Naive B cell (primary cell): ENCODE measurements around the gene KHDRBS2. TPM values are rescaled to one million over a fixed set of nuclear protein-coding genes. Genes with fewer than 3 reads are reported as not detected.

Experiments
- ATAC-seq, 2 donors: fragments of 150-1000 bp; cut with Tn5 transposase; 2 replicates each; pipeline ENCODE4 v1.10.0; 2021; ENCODE audit warnings: low read depth in 2 of 2, mild to moderate bottlenecking in 2 of 2, moderate library complexity in 2 of 2
- DNase-seq: peaks from one replicate; pipeline ENCODE4 v3.0.0; 2022
- H3K27ac Mint-ChIP-seq, 6 donors: one replicate each; pipeline ENCODE4 v1.8.0; 2020 to 2022; ENCODE audit warnings: mild to moderate bottlenecking in 6 of 6, mixed read lengths in 6 of 6, moderate library complexity in 5 of 6, inconsistent platforms in 2 of 6
- H3K27me3 Mint-ChIP-seq, 3 donors: one replicate each; pipeline ENCODE4 v1.8.0; 2021 to 2022; ENCODE audit warnings: mixed read lengths in 3 of 3, mild to moderate bottlenecking in 1 of 3
- H3K36me3 Mint-ChIP-seq, 2 donors: one replicate each; pipeline ENCODE4 v1.8.0; 2020 to 2022; ENCODE audit warnings: mixed read lengths in 2 of 2, inconsistent platforms in 1 of 2, mild to moderate bottlenecking in 1 of 2
- H3K4me1 Mint-ChIP-seq, 3 donors: one replicate each; pipeline ENCODE4 v1.8.0; 2020 to 2022; ENCODE audit warnings: mixed read lengths in 3 of 3, inconsistent platforms in 1 of 3, mild to moderate bottlenecking in 1 of 3, moderate library complexity in 1 of 3
- H3K4me3 Mint-ChIP-seq, 8 donors: one replicate each; pipeline ENCODE4 v1.8.0; 2020 to 2022; ENCODE audit warnings: mild to moderate bottlenecking in 8 of 8, mixed read lengths in 8 of 8, moderate library complexity in 8 of 8, inconsistent platforms in 2 of 8
- H3K9me3 Mint-ChIP-seq, 7 donors: one replicate each; pipeline ENCODE4 v1.8.0; 2020 to 2022; ENCODE audit warnings: mixed read lengths in 7 of 7, mild to moderate bottlenecking in 5 of 7, inconsistent platforms in 2 of 7, moderate library complexity in 1 of 7
- polyA plus RNA-seq, 6 donors: library from polyadenylated mRNA; unstranded; fragments of 300-500 nt; fragmentation: Illumina TruSeq; gene quantifications; one replicate each; pipeline ENCODE4 v1.2.3, GENCODE V29; 2021; ENCODE audit warnings: low read depth in 6 of 6

Gene KHDRBS2
- polyA plus RNA-seq, 6 donors from 2014 or later = 7.5 to 16.0 (median 12.7) TPM

DNA sequence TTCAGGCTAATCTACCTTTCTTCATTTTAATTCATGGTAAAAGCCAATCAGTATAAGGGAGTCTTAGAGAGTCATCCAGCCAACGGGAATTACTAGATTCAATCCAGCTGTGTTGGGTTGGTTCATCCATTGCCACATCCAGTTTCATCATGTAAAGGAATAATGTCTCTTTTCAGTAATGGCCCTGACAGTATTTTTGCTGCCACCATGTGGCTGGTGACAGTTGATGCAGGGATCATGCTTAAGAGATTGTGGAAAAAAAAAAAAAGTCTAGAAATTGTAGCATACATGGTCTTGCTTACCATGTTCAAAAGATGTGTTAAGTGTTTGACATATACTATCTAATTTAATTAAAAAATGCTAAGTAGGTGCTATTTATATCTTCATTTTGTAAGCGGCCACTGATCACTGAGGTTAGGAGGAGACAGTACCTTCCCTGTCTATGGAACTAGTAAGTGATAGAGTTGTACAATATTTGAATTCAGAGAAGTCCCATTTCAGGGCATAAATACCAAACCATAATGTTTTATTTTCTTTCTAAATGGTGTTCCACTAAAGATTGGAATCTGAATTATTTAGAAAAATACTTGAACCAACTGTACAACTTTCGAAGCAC lies 135.9 kb downstream of the KHDRBS2 start:
- no peak overlapping the region for H3K4me3 Mint-ChIP-seq
- H3K4me1 Mint-ChIP-seq = peaks cover 0 to 9% (median 2%) of the 10 kb centered on the region in 3 donors
- peaks cover 0 to 5% of the 10 kb centered on the region in 2 donors for H3K36me3 Mint-ChIP-seq
- peak; percentile 36 for DNase-seq
- H3K27ac Mint-ChIP-seq = peak overlapping the region in 1 of 6 donors; percentile 8
- ATAC-seq = peak; percentile 57 to 62
- no peaks in the 10 kb centered on the region for H3K9me3 Mint-ChIP-seq
- no peaks in the 10 kb centered on the region for H3K27me3 Mint-ChIP-seq

DNA sequence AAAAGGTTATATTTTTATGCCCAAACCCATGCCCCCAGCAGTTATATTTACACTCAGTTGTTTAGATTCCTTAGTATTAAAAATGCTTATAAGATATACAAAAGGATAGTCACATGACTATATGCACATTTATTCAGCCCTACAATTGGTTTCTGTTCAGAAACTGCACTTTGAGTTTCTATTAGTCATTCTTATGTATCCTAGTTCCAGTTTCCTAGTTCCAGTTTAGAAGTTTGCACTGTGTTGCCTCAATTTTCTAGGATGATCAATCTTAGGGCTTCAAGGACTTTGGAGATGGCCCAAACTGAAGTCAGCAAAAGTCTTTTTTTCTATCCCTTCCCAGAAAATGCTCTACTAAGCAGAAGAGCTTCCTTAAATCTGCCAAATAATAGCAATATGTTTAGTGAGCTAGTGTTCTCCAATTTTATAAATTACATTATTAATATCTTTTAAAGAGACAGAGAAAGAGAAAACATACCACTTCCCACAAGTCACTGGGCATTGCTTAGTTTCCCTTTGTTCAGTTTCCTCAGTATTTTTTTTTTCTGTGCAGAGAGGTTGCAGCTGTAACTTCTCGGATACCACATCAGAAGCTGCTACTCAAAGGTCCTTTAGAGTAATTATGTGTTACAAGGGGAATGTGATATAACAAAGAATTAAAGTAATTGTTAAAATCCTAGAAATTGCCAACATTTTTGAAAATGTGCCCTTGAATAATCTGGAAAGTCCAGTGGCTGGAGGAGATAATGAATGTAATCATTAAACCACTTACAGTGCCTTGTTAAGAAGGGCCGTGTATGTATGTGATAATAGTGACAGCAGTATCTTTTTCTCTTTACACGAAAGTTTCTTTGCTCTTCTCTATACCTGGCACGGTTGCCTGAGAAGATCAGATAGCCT lies 138.8 kb downstream of the KHDRBS2 start:
- peaks cover 0 to 5% of the 10 kb centered on the region in 2 donors for H3K36me3 Mint-ChIP-seq
- H3K27ac Mint-ChIP-seq = peak overlapping the region in 1 of 6 donors; percentile 10
- DNase-seq = no peak
- peaks cover 0 to 7% (median 2%) of the 10 kb centered on the region in 3 donors for H3K4me1 Mint-ChIP-seq
- no peak for ATAC-seq
- no peaks in the 10 kb centered on the region for H3K27me3 Mint-ChIP-seq
- H3K9me3 Mint-ChIP-seq = no peaks in the 10 kb centered on the region
- H3K4me3 Mint-ChIP-seq = no peak overlapping the region

DNA sequence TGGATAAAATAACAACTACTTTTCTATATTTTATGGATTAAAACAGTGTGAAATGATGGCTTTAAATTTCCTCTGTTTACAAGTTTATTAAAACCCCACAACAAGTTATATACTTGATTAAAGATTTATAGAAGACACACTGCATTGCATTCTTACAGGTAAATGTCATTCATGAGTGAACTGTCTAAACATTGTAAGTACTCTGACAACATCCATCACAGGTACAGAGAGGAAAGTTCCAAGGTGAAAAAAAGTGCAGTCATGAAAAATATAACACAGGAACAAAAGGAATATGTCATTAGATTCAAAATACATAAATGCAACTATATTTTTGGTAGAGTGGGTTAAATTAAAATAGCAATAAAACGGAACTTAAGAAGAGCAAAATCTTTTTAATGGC lies 156.9 kb downstream of the KHDRBS2 start:
- DNase-seq = no peak
- H3K9me3 Mint-ChIP-seq = peaks cover 4 to 10% (median 5%) of the 10 kb centered on the region in 7 donors

DNA sequence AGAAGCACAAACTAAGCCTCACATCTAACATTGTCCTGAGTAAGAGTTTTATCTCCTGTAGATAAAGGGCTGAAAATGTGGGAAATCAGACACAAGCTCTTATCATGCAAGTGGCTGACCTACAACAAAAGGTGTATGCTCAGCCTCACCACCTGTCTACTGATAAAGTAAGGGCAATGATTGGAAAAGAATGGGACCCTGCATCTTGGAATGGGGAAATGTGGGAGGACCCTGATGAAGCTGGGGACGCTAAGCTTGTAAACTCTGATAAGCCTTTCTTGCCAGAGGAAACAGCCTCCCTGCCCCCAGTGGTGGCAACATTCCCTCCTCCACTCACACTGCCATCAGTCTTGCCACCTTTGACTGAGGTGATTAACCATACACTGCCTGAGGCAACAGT lies 166.6 kb downstream of the KHDRBS2 start:
- no peaks in the 10 kb centered on the region for H3K27me3 Mint-ChIP-seq
- H3K9me3 Mint-ChIP-seq = peaks cover 0 to 15% (median 8%) of the 10 kb centered on the region in 7 donors
- peak overlapping the region in 1 of 8 donors; percentile 3 for H3K4me3 Mint-ChIP-seq
- peaks cover 7 to 29% of the 10 kb centered on the region in 2 donors for H3K36me3 Mint-ChIP-seq
- no peak overlapping the region for H3K27ac Mint-ChIP-seq
- H3K4me1 Mint-ChIP-seq = peaks cover 0 to 3% (median 0%) of the 10 kb centered on the region in 3 donors
- DNase-seq (no peak), ATAC-seq (no peak)

More for the DNA sequence above, 156.9 kb downstream of the KHDRBS2 start:
- ATAC-seq = no peak
- Mint-ChIP-seq H3K27me3 (no peaks in the 10 kb centered on the region), H3K4me3 (no peak overlapping the region), H3K27ac (peak overlapping the region in 1 of 6 donors; percentile 58), H3K4me1 (peaks cover 3 to 21% (median 5%) of the 10 kb centered on the region in 3 donors), H3K36me3 (peaks cover 17 to 28% of the 10 kb centered on the region in 2 donors)

DNA sequence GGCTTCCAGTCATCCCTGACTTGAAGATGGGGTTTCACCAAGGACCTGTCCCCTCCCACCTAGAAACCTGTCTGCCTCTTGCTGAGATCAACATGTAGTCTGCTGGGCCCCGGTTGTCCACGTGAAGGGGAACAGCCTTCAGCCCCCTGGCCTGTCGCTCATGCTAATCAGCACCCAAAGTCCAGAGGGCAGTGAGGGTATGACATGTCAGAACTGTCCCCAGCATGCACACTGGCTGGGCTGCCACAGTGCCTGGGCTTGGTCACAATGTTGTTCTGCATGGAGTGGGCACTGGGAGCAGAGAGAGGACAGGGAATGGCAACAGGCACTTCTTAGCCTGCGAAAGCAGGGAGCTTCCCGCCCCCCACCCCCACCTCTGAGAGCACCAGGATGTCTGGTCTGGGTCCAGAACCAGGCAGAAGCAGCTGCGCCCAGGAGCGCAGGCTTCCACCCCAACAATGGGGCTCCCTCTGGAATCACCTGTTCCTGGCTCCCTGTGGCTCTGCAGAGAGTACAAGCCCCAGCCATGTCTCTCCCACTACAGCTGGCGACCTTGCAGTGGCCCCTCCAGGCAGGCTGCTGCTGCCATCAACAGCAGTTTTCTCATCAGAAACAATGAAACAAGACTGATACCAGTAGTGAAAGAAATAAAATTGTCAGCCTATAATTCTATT lies 182.7 kb downstream of the KHDRBS2 start:
- Mint-ChIP-seq H3K9me3 (peaks cover 3 to 33% (median 13%) of the 10 kb centered on the region in 7 donors), H3K27me3 (no peaks in the 10 kb centered on the region), H3K4me1 (peaks cover under 1 to 12% (median 4%) of the 10 kb centered on the region in 3 donors), H3K4me3 (no peak overlapping the region), H3K27ac (no peak overlapping the region), H3K36me3 (peaks cover 7 to 12% of the 10 kb centered on the region in 2 donors)
- ATAC-seq (no peak), DNase-seq (no peak)

DNA sequence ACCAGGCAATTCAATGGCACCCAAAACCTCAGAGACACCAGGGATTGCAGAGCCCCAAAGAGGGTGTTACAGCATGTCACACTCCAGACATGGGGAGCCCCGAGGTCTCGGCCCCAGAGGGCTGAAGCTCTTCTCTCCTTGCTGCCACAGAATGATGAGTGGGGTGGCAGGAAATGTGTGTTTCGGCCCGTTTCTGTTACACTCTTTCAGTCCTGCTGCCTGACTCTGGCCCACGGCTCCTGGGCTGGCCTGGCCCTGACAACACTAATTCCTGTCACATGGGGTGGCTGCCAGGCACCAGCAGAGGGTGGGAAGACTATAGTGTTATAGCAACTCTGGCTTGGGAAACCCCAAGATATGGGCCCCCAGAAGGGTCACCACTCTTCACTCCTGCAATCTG lies 183.6 kb downstream of the KHDRBS2 start:
- Mint-ChIP-seq H3K9me3 (peaks cover 5 to 34% (median 22%) of the 10 kb centered on the region in 7 donors), H3K27ac (peak overlapping the region in 1 of 6 donors; percentile 19), H3K4me1 (peaks cover 10 to 19% (median 11%) of the 10 kb centered on the region in 3 donors), H3K27me3 (no peaks in the 10 kb centered on the region), H3K36me3 (peaks cover 12 to 22% of the 10 kb centered on the region in 2 donors), H3K4me3 (peak overlapping the region in 1 of 8 donors; percentile 42)
- no peak for DNase-seq
- ATAC-seq = no peak

DNA sequence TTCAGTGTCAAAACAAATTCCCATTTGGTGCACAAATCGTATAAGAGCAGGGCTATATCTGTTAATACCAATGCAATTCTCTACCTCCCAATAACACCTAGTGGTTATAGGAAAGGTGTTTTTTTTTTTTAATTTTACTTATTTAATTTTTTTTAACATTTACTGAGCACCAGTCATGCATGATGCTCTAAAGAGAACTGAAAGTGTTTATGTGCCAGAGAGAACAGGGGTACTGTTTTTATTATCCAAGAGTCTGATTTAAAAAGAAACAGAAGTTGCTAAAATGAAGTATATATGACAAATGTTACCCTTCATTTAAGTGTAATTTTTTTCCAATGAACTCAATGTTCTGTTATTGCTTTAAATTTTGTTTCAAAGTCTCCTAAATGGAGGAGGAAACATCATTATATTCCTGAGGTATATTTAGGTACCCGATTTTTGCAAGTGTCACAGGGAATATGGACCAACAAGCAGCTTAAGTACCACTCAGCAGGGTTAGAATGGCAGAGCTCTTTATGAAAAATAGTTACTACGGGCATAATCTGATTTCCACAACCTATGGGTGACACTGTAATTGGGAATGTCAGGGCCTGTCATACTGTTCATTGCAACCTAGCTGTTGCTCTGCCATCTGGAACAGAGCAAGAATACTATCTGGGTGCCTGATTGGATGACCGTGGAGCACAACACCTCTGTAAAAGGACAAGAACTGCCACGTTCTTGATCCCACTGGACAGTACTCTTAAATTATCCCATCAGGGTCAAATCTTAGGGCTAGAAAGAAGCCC lies 195.4 kb downstream of the KHDRBS2 start:
- H3K27ac Mint-ChIP-seq = peak overlapping the region; percentile 39 to 96 (median 88)
- peak overlapping the region; percentile 21 to 89 (median 70) for H3K4me3 Mint-ChIP-seq
- peak; percentile 43 for DNase-seq
- H3K36me3 Mint-ChIP-seq = peaks cover 11 to 28% of the 10 kb centered on the region in 2 donors
- ATAC-seq = peak; percentile 97 to 98
- peaks cover 0 to 13% (median 4%) of the 10 kb centered on the region in 7 donors for H3K9me3 Mint-ChIP-seq
- no peaks in the 10 kb centered on the region for H3K27me3 Mint-ChIP-seq
- peaks cover 35 to 68% (median 49%) of the 10 kb centered on the region in 3 donors for H3K4me1 Mint-ChIP-seq

DNA sequence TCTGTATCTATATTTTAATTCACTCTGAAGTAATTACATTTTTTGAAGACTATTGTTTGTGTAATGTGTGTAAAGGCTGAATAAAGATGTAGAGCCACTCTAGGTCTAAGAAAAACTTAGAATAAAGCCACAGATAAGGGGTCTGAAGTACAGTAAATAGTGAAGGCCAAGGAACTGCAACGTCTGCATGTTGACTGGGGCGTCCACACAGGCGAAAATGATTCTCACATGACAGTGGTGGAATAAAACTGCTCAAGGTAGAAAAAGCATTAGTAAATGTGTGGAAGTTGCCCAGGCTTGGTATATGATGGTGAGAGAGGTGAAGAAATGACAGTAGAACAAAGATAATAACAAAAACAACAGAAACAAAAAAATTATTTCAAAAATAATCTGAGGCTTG lies 196.2 kb downstream of the KHDRBS2 start:
- DNase-seq = no peak
- H3K4me3 Mint-ChIP-seq = peak overlapping the region in 6 of 8 donors; percentile 4 to 72 (median 53)
- H3K27ac Mint-ChIP-seq = peak overlapping the region in 5 of 6 donors; percentile 67 to 93 (median 75)
- H3K4me1 Mint-ChIP-seq = peaks cover 40 to 68% (median 56%) of the 10 kb centered on the region in 3 donors
- peaks cover 0 to 11% (median 3%) of the 10 kb centered on the region in 7 donors for H3K9me3 Mint-ChIP-seq
- peaks cover 17 to 28% of the 10 kb centered on the region in 2 donors for H3K36me3 Mint-ChIP-seq
- no peaks in the 10 kb centered on the region for H3K27me3 Mint-ChIP-seq
- ATAC-seq = no peak

DNA sequence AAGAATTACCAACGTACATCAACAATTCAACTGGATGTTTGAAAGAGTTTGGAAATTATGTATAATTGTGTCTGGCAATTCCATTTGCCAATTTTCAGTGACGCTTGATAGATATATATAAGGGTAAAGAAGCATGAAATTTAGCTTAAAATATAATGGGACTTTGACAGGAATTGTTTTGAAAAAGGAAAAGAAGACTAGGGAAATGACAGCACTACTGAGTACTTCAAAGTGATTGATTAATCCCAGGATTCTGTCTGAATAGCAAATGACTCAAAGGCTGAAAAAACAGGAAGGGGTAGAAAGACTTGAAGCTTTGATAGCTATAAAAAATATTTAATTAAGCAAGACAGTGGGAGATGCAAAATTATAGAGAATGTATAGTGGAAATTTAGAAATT lies 200.0 kb downstream of the KHDRBS2 start:
- peaks cover 28 to 29% of the 10 kb centered on the region in 2 donors for H3K36me3 Mint-ChIP-seq
- H3K27ac Mint-ChIP-seq = no peak overlapping the region
- peaks cover 33 to 51% (median 47%) of the 10 kb centered on the region in 3 donors for H3K4me1 Mint-ChIP-seq
- ATAC-seq = no peak
- H3K27me3 Mint-ChIP-seq = no peaks in the 10 kb centered on the region
- H3K4me3 Mint-ChIP-seq = no peak overlapping the region
- H3K9me3 Mint-ChIP-seq = peaks cover 0 to 6% (median 0%) of the 10 kb centered on the region in 7 donors
- DNase-seq = no peak

DNA sequence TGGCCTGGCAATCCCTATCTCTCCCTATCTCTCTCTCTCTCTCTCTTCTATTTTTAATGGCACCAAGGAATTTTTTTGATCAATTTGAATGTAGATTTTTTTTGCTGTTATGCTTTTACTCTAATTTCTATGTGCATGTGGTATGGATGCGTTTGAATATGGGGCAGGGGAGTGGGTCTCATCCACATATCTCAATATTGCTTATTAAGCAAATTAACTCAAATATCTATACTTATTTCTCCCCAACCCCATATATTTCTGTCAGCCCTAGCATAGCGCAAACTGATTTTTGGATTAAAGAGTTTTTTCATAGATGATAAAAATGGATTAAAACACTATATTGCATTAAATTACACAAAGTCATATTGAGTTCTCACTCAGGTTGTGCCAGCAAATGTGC lies 210.2 kb downstream of the KHDRBS2 start:
- DNase-seq (no peak), ATAC-seq (no peak)
- Mint-ChIP-seq H3K27me3 (no peaks in the 10 kb centered on the region), H3K36me3 (peaks cover 21 to 24% of the 10 kb centered on the region in 2 donors), H3K4me3 (peak overlapping the region in 1 of 8 donors; percentile 6), H3K27ac (peak overlapping the region in 3 of 6 donors; percentile 48 to 73 (median 69)), H3K9me3 (peaks cover 0 to 28% (median 8%) of the 10 kb centered on the region in 7 donors), H3K4me1 (peaks cover 7 to 40% (median 14%) of the 10 kb centered on the region in 3 donors)

DNA sequence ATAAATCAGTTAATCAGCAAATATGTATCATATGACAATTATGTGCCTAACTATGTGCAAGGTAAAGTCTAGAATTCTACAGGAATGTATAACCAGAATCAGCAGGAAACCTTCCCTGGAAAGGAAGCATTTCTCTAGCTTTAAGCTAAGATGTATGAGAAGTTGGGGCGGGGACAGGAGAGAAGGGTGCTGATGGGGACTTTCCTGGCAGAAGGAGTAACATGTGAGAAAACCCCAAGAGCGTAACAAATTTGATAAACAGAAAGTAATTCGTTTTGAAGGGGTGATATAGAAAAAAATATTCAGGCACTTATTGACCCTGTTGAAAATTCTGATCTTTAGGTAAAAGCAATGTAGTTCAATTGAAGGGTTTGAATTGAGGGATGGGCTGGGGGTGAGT lies 226.1 kb downstream of the KHDRBS2 start:
- Mint-ChIP-seq H3K27me3 (no peaks in the 10 kb centered on the region), H3K4me1 (peaks cover 24 to 32% (median 25%) of the 10 kb centered on the region in 3 donors), H3K9me3 (peaks cover 2 to 13% (median 5%) of the 10 kb centered on the region in 7 donors), H3K27ac (peak overlapping the region; percentile 72 to 96 (median 89)), H3K4me3 (peak overlapping the region; percentile 32 to 77 (median 51)), H3K36me3 (peaks cover 12 to 17% of the 10 kb centered on the region in 2 donors)
- peak; percentile 28 for DNase-seq
- ATAC-seq = peak; percentile 79 to 98

DNA sequence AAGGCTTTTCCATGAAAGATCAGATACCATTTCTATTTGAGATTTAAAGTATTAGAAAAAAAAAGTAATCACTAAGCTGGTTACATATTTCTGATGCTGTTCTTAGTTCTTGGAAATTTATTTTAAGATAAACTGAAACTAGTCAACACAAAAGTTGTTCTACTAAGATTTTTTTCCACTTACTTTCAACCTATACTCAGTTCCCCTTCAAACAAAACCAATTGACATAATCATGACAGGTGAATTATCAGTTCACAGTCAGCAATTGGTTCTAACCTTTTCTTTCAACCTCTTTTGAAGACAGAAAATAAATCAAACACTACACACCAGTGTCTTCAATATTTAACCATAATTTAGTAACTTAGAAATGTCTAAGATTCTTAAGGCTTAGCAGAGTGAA lies 228.7 kb downstream of the KHDRBS2 start:
- peak overlapping the region in 1 of 8 donors; percentile 8 for H3K4me3 Mint-ChIP-seq
- H3K9me3 Mint-ChIP-seq = peaks cover 2 to 13% (median 5%) of the 10 kb centered on the region in 7 donors
- H3K4me1 Mint-ChIP-seq = peaks cover 25 to 34% (median 32%) of the 10 kb centered on the region in 3 donors
- no peaks in the 10 kb centered on the region for H3K27me3 Mint-ChIP-seq
- H3K27ac Mint-ChIP-seq = peak overlapping the region in 3 of 6 donors; percentile 32 to 90 (median 42)
- peaks cover 12 to 22% of the 10 kb centered on the region in 2 donors for H3K36me3 Mint-ChIP-seq
- DNase-seq (no peak), ATAC-seq (peak in 1 of 2 donors; percentile 27)
